NCI-H510A (cell line): ENCODE data around the gene GORASP1.

Source experiments
- DNase-seq: peaks from one replicate; lab custom pipeline; 2025; lab: John Stamatoyannopoulos, UW

Gene GORASP1

GRCh38 chr3:39125841-39126500, 18.5 kb upstream of the GORASP1 start:
- DNase-seq = no peak

GRCh38 chr3:39124876-39125840, 17.7 kb upstream of the GORASP1 start:
- DNase-seq = no peak

GRCh38 chr3:39122813-39123212, 15.4 kb upstream of the GORASP1 start:
- DNase-seq = no peak

- no peak for DNase-seq
Measured at GRCh38 chr3:39121621-39122020, 14.2 kb upstream of the GORASP1 start.

- no peak for DNase-seq
Measured at GRCh38 chr3:39118931-39119660, 11.7 kb upstream of the GORASP1 start.

- DNase-seq = no peak
Measured at GRCh38 chr3:39118079-39118478, 10.7 kb upstream of the GORASP1 start.

GRCh38 chr3:39115870-39116269, 8.4 kb upstream of the GORASP1 start:
- no peak for DNase-seq

GRCh38 chr3:39114456-39114855, 7.0 kb upstream of the GORASP1 start:
- DNase-seq = no peak

- no peak for DNase-seq
Measured at GRCh38 chr3:39113291-39113690, 5.9 kb upstream of the GORASP1 start.

- no peak for DNase-seq
Measured at GRCh38 chr3:39112535-39112934, 5.1 kb upstream of the GORASP1 start.

- DNase-seq = no peak
Measured at GRCh38 chr3:39112113-39112512, 4.7 kb upstream of the GORASP1 start.

- no peak for DNase-seq
Measured at GRCh38 chr3:39110041-39110639, 2.7 kb upstream of the GORASP1 start.

- DNase-seq = no peak
Measured at GRCh38 chr3:39109086-39109485, 1.7 kb upstream of the GORASP1 start.

- no peak for DNase-seq
Measured at GRCh38 chr3:39108200-39108710, 828 bp upstream of the GORASP1 start.

- DNase-seq = no peak
Measured at GRCh38 chr3:39106851-39107387, 508 bp downstream of the GORASP1 start.

- no peak for DNase-seq
Measured at GRCh38 chr3:39106281-39106811, 1.1 kb downstream of the GORASP1 start.

GRCh38 chr3:39105687-39106063, 1.8 kb downstream of the GORASP1 start:
- no peak for DNase-seq

- DNase-seq = no peak
Measured at GRCh38 chr3:39104961-39105686, 2.3 kb downstream of the GORASP1 start.

- no peak for DNase-seq
Measured at GRCh38 chr3:39103791-39104552, 3.5 kb downstream of the GORASP1 start.

GRCh38 chr3:39103324-39103693, 4.1 kb downstream of the GORASP1 start:
- no peak for DNase-seq
